Measurements from ENCODE around the gene NEUROG3. TPM values are rescaled to one million over a fixed set of nuclear protein-coding genes. Genes with fewer than 3 reads are reported as not detected.

NEUROG3 gene
- polyA plus RNA-seq, 2 of the 4 experiments (the other 2 are of a cell fraction): not detected

DNA sequence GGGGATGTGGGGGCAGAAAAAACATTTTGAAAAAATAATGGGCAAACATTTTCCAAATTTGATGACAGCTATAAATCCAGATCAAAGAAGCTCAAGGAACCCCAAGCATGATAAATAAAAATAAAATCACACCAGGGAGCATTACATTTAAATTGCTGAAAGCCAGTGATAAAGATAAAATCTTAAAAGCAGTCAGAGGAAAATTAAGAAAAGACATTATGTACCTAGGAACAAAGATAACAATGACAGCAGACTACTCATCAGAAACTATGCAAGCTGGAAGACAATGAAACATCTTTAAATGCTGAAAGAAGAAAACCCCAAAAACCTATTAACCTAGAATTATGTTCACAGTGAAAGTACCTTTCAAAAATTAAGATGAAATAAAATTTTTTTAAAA lies 23.3 kb downstream of the NEUROG3 start:
- no peaks in the 10 kb centered on the region for H3K4me1 ChIP-seq
- CTCF ChIA-PET: interaction anchor here (0.5 kb wide), 1 partner anchor 1021 kb away, joined by 3 read pairs; no protein-coding TSS in a partner anchor
- no peak for ATAC-seq
- TF ChIP-seq CBX8 (IDR thresholded peaks at IDR 0.05) (no peak), ZFP36 (IDR thresholded peaks at IDR 0.05; ENCODE audit: borderline replicate concordance, partially characterized antibody) (no peak), ZC3H11A (IDR thresholded peaks at IDR 0.05) (no peak), ESRRA (IDR thresholded peaks at IDR 0.05; ENCODE audit: borderline replicate concordance, low read length) (no peak), FOXS1 (CRISPR knock-in tag; IDR thresholded peaks at IDR 0.05) (peak; percentile 68; the same call in 1 of the 2 replicates), FOSL2 (IDR thresholded peaks at IDR 0.05) (no peak), FOSL2 (CRISPR knock-in tag; IDR thresholded peaks at IDR 0.05) (no peak), ZSCAN20 (CRISPR knock-in tag; IDR thresholded peaks at IDR 0.05) (no peak), RARB (CRISPR knock-in tag; IDR thresholded peaks at IDR 0.05) (no peak), HDAC2 (IDR thresholded peaks at IDR 0.05) (no peak), RNF2 (IDR thresholded peaks at IDR 0.05; ENCODE audit: borderline replicate concordance, low read depth) (no peak), JUN (IDR thresholded peaks at IDR 0.05) (no peak), HEYL (CRISPR knock-in tag; IDR thresholded peaks at IDR 0.05) (no peak), KDM1A (IDR thresholded peaks at IDR 0.05; ENCODE audit: low read depth) (peak; percentile 63; the same call in 1 of the 2 replicates), CBX2 (IDR thresholded peaks at IDR 0.05; ENCODE audit: borderline replicate concordance, low read depth) (no peak)
- TF ChIP-seq, protein P1, sequence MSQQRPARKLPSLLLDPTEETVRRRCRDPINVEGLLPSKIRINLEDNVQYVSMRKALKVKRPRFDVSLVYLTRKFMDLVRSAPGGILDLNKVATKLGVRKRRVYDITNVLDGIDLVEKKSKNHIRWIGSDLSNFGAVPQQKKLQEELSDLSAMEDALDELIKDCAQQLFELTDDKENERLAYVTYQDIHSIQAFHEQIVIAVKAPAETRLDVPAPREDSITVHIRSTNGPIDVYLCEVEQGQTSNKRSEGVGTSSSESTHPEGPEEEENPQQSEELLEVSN (IDR thresholded peaks at IDR 0.05; ENCODE audit: borderline replicate concordance, low read depth): no peak
- TF ChIP-seq, protein P2, sequence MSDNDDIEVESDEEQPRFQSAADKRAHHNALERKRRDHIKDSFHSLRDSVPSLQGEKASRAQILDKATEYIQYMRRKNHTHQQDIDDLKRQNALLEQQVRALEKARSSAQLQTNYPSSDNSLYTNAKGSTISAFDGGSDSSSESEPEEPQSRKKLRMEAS (IDR thresholded peaks at IDR 0.05): no peak
- H3K27ac ChIP-seq: no peak overlapping the region
- H3K9me3 ChIP-seq: peaks cover 45% of the 10 kb centered on the region
- POLR2A ChIA-PET: interaction anchor here (0.7 kb wide), 1 partner anchor 146 kb away, joined by 3 read pairs; no protein-coding TSS in a partner anchor
- DNase-seq (ENCODE audit: low read depth in 1 of 2, low spot score in 1 of 2): no peak
- H3K4me2 ChIP-seq: no peak overlapping the region
- no peak for FAIRE-seq
- no peak overlapping the region for H3K4me3 ChIP-seq

DNA sequence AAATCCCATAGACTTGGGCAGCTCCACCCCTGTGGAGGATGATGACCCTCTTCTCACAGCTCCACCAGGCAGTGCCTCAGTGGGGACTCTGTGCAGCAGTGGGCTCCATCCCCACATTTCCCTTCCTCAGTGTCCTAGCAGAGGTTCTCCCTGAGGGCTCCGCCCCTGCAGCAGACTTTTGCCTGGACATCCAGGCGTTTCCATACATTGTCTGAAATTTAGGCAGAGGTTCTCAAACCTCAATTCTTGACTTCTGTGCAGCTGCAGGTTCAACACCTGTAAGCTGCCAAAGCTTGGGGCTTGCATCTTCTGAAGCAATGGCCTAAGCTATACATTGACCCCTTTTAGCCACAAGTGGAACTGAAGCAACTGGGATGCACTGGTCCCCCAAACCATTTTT lies 31.8 kb downstream of the NEUROG3 start:
- CTCF ChIA-PET: interaction anchor here (1.9 kb wide), 1 partner anchor 26 kb away, joined by 8 read pairs; no protein-coding TSS in a partner anchor
- POLR2A ChIA-PET: no interaction called here
- DNase-seq (ENCODE audit: low read depth in 1 of 2, low spot score in 1 of 2) (no peak), ATAC-seq (no peak), FAIRE-seq (no peak)
- Histone ChIP-seq H3K27ac (no peak overlapping the region), H3K4me2 (no peak overlapping the region), H3K9me3 (peaks cover 11% of the 10 kb centered on the region; the same call in 1 of the 3 replicates), H3K4me3 (no peak overlapping the region), H3K4me1 (no peaks in the 10 kb centered on the region)
- WGBS (ENCODE audit: missing lambda C conversion rate): 8% methylated on average over 2 of the region's 2 CpGs
- TF ChIP-seq FOSL2 (IDR thresholded peaks at IDR 0.05): no peak
- no peak for TF ChIP-seq FOSL2 (CRISPR knock-in tag; IDR thresholded peaks at IDR 0.05)
- TF ChIP-seq, protein P3, sequence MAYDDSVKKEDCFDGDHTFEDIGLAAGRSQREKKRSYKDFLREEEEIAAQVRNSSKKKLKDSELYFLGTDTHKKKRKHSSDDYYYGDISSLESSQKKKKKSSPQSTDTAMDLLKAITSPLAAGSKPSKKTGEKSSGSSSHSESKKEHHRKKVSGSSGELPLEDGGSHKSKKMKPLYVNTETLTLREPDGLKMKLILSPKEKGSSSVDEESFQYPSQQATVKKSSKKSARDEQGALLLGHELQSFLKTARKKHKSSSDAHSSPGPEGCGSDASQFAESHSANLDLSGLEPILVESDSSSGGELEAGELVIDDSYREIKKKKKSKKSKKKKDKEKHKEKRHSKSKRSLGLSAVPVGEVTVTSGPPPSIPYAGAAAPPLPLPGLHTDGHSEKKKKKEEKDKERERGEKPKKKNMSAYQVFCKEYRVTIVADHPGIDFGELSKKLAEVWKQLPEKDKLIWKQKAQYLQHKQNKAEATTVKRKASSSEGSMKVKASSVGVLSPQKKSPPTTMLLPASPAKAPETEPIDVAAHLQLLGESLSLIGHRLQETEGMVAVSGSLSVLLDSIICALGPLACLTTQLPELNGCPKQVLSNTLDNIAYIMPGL (CRISPR knock-in tag; IDR thresholded peaks at IDR 0.05; ENCODE audit: borderline replicate concordance): no peak
- TF ChIP-seq FOSB (CRISPR knock-in tag; IDR thresholded peaks at IDR 0.05): no peak
- TF ChIP-seq, protein P4, sequence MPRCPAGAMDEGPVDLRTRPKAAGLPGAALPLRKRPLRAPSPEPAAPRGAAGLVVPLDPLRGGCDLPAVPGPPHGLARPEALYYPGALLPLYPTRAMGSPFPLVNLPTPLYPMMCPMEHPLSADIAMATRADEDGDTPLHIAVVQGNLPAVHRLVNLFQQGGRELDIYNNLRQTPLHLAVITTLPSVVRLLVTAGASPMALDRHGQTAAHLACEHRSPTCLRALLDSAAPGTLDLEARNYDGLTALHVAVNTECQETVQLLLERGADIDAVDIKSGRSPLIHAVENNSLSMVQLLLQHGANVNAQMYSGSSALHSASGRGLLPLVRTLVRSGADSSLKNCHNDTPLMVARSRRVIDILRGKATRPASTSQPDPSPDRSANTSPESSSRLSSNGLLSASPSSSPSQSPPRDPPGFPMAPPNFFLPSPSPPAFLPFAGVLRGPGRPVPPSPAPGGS (IDR thresholded peaks at IDR 0.05): no peak

DNA sequence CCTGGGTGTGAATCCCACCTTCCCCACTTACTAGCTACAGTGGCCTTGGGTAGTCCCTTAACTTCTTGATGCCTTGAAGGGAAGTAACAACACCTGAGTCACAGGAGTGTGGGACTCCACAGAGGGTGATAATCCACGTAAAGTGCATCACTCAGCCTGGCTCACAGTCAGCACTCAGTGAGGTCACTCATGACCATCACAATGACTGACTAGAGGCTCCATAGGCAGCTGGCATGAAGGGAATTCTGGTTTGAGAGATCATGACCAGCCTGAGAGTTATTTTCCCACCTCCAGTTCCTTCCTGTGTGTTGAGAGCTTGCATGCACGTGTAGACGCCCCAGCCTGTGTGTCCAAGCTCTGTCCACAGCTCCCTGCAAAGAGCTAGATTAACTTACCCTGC lies 34.8 kb downstream of the NEUROG3 start:
- H3K27ac ChIP-seq: no peak overlapping the region
- TF ChIP-seq CBX8 (IDR thresholded peaks at IDR 0.05) (no peak), HOXA7 (CRISPR knock-in tag; IDR thresholded peaks at IDR 0.05) (no peak)
- TF ChIP-seq, protein P3 (CRISPR knock-in tag; IDR thresholded peaks at IDR 0.05; ENCODE audit: borderline replicate concordance): no peak
- FAIRE-seq (no peak), ATAC-seq (no peak), DNase-seq (ENCODE audit: low read depth in 1 of 2, low spot score in 1 of 2) (no peak)
- no peaks in the 10 kb centered on the region for H3K4me1 ChIP-seq
- H3K4me3 ChIP-seq: no peak overlapping the region
- H3K4me2 ChIP-seq: no peak overlapping the region
- H3K9me3 ChIP-seq: peaks cover 11% of the 10 kb centered on the region; the same call in 1 of the 3 replicates
- WGBS (ENCODE audit: missing lambda C conversion rate): 0% methylated on average over 3 of the region's 3 CpGs
- CTCF ChIA-PET: interaction anchor here (1.1 to 1.7 kb wide), 4 partner anchors 16 to 105 kb away, joined by 3 to 4 read pairs (median 3); no protein-coding TSS in a partner anchor
- POLR2A ChIA-PET: no interaction called here
